ENCODE measurements around the gene NFATC2.
"Not testable (repeated sequence)": the region's sequence is repeated elsewhere in the genome, so short reads cannot be mapped to it uniquely, and the experiment has no call there.

The NFATC2 gene

GRCh38 chr20:51494241-51495110, 48.0 kb downstream of the NFATC2 start:
- no peak for DNase-seq (ENCODE audit: low read depth)

- DNase-seq (ENCODE audit: low read depth) = no peak
These were observed 49.1 kb downstream of the NFATC2 start for GRCh38 chr20:51493346-51493791.

- no peak for DNase-seq (ENCODE audit: low read depth)
These were observed 50.1 kb downstream of the NFATC2 start for GRCh38 chr20:51492167-51493092.

- DNase-seq (ENCODE audit: low read depth) = no peak
These were observed 51.1 kb downstream of the NFATC2 start for GRCh38 chr20:51491393-51491792.

- no peak for DNase-seq (ENCODE audit: low read depth)
These were observed 51.9 kb downstream of the NFATC2 start for GRCh38 chr20:51490635-51491034.

- no peak for DNase-seq (ENCODE audit: low read depth)
These were observed 52.9 kb downstream of the NFATC2 start for GRCh38 chr20:51489611-51490010.

GRCh38 chr20:51488331-51488730, 54.2 kb downstream of the NFATC2 start:
- DNase-seq (ENCODE audit: low read depth) = peak; percentile 44

- DNase-seq (ENCODE audit: low read depth) = no peak
These were observed 54.8 kb downstream of the NFATC2 start for GRCh38 chr20:51487565-51488268.

GRCh38 chr20:51487076-51487475, 55.4 kb downstream of the NFATC2 start:
- DNase-seq (ENCODE audit: low read depth) = no peak

- DNase-seq (ENCODE audit: low read depth) = peak; percentile 6
These were observed 56.1 kb downstream of the NFATC2 start for GRCh38 chr20:51486197-51487005.

- peak; percentile 13 for DNase-seq (ENCODE audit: low read depth)
These were observed 57.7 kb downstream of the NFATC2 start for GRCh38 chr20:51484831-51485230.

- no peak for DNase-seq (ENCODE audit: low read depth)
These were observed 58.2 kb downstream of the NFATC2 start for GRCh38 chr20:51484141-51484815.

- DNase-seq (ENCODE audit: low read depth) = no peak
These were observed 59.6 kb downstream of the NFATC2 start for GRCh38 chr20:51482836-51483473.

GRCh38 chr20:51481341-51481914, 61.1 kb downstream of the NFATC2 start:
- DNase-seq (ENCODE audit: low read depth) = no peak

- DNase-seq (ENCODE audit: low read depth) = no peak
These were observed 61.8 kb downstream of the NFATC2 start for GRCh38 chr20:51480507-51481270.

- not testable (repeated sequence) for DNase-seq (ENCODE audit: low read depth)
These were observed 66.4 kb downstream of the NFATC2 start for GRCh38 chr20:51476106-51476505.

GRCh38 chr20:51473771-51474170, 68.7 kb downstream of the NFATC2 start:
- DNase-seq (ENCODE audit: low read depth) = no peak

GRCh38 chr20:51473256-51473655, 69.3 kb downstream of the NFATC2 start:
- DNase-seq (ENCODE audit: low read depth) = no peak

- no peak for DNase-seq (ENCODE audit: low read depth)
These were observed 71.6 kb downstream of the NFATC2 start for GRCh38 chr20:51470907-51471411.
